Natural killer cell (primary cell): ENCODE data around the gene PTAR1. TPM values are rescaled to one million over a fixed set of nuclear protein-coding genes. Genes with fewer than 3 reads are reported as not detected.
"Not testable (repeated sequence)": the region's sequence is repeated elsewhere in the genome, so short reads cannot be mapped to it uniquely, and the experiment has no call there.

Source experiments
- ATAC-seq, 3 donors: fragments of 150-1000 bp in 2 of 3; fragments of 200-7000 bp in 1 of 3; cut with Tn5 transposase; 1 replicate in 1 of 3; 2 replicates in 2 of 3; pipeline ENCODE4 v1.10.0; 2021; ENCODE audit warnings: mild to moderate bottlenecking in 2 of 3, moderate library complexity in 2 of 3
- DNase-seq, 2 donors: peaks; one replicate each; pipeline versions ENCODE4 v3.0.0 to v3.0.0-alpha.2; 2013 to 2021; ENCODE audit warnings: mixed read lengths in 1 of 2
- H3K27ac ChIP-seq: one replicate; pipeline ENCODE4 v1.5.1; 2013; ENCODE audit warnings: mild to moderate bottlenecking, low read length
- H3K27me3 ChIP-seq: one replicate; pipeline ENCODE4 v1.6.1; 2013; ENCODE audit warnings: low read length; ENCODE audit not compliant: control insufficient read depth, insufficient read depth
- H3K36me3 ChIP-seq: one replicate; pipeline ENCODE4 v1.6.1; 2013; ENCODE audit warnings: low read length; ENCODE audit not compliant: control insufficient read depth, insufficient read depth
- H3K4me1 ChIP-seq: one replicate; pipeline ENCODE4 v1.6.1; 2013; ENCODE audit warnings: low read length; ENCODE audit not compliant: control insufficient read depth, insufficient read depth
- H3K4me3 ChIP-seq: one replicate; pipeline ENCODE4 v1.5.1; 2013; ENCODE audit warnings: low read length
- H3K9me3 ChIP-seq: one replicate; pipeline ENCODE4 v1.6.1; 2013; ENCODE audit warnings: low read length; ENCODE audit not compliant: control insufficient read depth, insufficient read depth
- H3K27ac Mint-ChIP-seq, 2 donors: one replicate each; pipeline ENCODE4 v1.8.0; 2022; ENCODE audit warnings: mild to moderate bottlenecking in 2 of 2, mixed read lengths in 2 of 2, moderate library complexity in 1 of 2
- H3K27me3 Mint-ChIP-seq, 2 donors: one replicate each; pipeline ENCODE4 v1.8.0; 2022; ENCODE audit warnings: low read depth in 2 of 2, mixed read lengths in 2 of 2
- H3K36me3 Mint-ChIP-seq: one replicate; pipeline ENCODE4 v1.8.0; 2022; ENCODE audit warnings: mixed read lengths
- H3K4me1 Mint-ChIP-seq, 2 donors: one replicate each; pipeline ENCODE4 v1.8.0; 2022; ENCODE audit warnings: mixed read lengths in 2 of 2
- H3K4me3 Mint-ChIP-seq: one replicate; pipeline ENCODE4 v1.8.0; 2022; ENCODE audit warnings: mild to moderate bottlenecking, moderate library complexity, mixed read lengths
- H3K9me3 Mint-ChIP-seq, 2 donors: one replicate each; pipeline ENCODE4 v1.8.0; 2022; ENCODE audit warnings: mixed read lengths in 2 of 2
- CTCF ChIP-seq: fragments of 200-600 bp; IDR thresholded peaks from one replicate; pipeline ENCODE4 v1.8.0; 2022; ENCODE audit warnings: antibody characterized with exemption
- WGBS: methylation state at CpG from one replicate; pipeline ENCODE4 v1.1.7; 2013; ENCODE audit warnings: missing lambda C conversion rate; ENCODE audit not compliant: insufficient coverage; 5-methylcytosine and 5-hydroxymethylcytosine counted together
- intact Hi-C: fragments of 100-400 bp; cut with micrococcal nuclease; formaldehyde crosslinking; loops from one replicate; pipeline ENCODE4 v1.14.2; 2022
- total RNA-seq, 4 donors: library from RNA; stranded (reverse); fragments of 120-200 nt in 1 of 4; gene quantifications; one replicate each; pipeline versions ENCODE4 v1.2.3 to v1.2.4, GENCODE V29; 2013 to 2022

PTAR1 gene
- total RNA-seq, 3 donors from 2014 or later (not counting 1 experiment from before 2014, with no cell fraction given) = 76.4 to 87.9 (median 85.6) TPM

GRCh38 chr9:69805962-69806515 lies 46.2 kb upstream of the PTAR1 start:
- 37% methylated on average over 3 of the region's 3 CpGs for WGBS
- Mint-ChIP-seq H3K9me3 (no peaks in the 10 kb centered on the region), H3K36me3 (no peaks in the 10 kb centered on the region), H3K4me3 (no peak overlapping the region), H3K4me1 (no peaks in the 10 kb centered on the region), H3K27ac (no peak overlapping the region), H3K27me3 (peaks cover 5 to 7% of the 10 kb centered on the region in 2 donors)
- H3K4me3 ChIP-seq = no peak overlapping the region
- H3K9me3 ChIP-seq = no peaks in the 10 kb centered on the region
- no peaks in the 10 kb centered on the region for H3K4me1 ChIP-seq
- no peak overlapping the region for H3K27ac ChIP-seq
- H3K27me3 ChIP-seq = no peaks in the 10 kb centered on the region
- intact Hi-C loops = no loop called here
- no peak for DNase-seq
- no peak for TF ChIP-seq CTCF
- ATAC-seq = no peak
- H3K36me3 ChIP-seq = no peaks in the 10 kb centered on the region

DNA sequence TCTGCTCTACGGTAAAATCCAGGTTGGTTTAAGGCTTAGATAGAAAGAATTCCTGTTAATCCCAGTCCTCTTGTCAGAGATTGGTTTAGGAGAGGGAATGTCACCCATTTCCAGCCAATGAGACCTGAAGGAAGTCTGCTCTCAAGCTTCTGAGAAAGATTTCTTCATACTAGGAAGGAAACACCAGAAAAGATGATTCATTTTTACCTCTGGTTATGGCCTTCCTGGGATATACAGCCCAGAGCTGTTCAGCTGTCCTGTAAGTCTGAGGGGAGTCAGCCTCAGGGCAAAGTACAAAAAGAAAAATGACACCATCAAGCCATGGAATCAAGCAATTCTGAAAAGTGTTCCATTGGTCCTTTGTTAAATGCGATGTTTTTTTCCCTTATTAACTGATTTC lies 42.2 kb upstream of the PTAR1 start:
- Mint-ChIP-seq H3K36me3 (no peaks in the 10 kb centered on the region), H3K27me3 (peaks cover 0 to 11% of the 10 kb centered on the region in 2 donors), H3K4me3 (no peak overlapping the region), H3K4me1 (no peaks in the 10 kb centered on the region), H3K9me3 (no peaks in the 10 kb centered on the region), H3K27ac (no peak overlapping the region)
- DNase-seq = no peak
- H3K4me1 ChIP-seq = no peaks in the 10 kb centered on the region
- H3K27ac ChIP-seq = no peak overlapping the region
- WGBS = no CpG with 5 or more reads among the region's 2 CpGs
- H3K36me3 ChIP-seq = no peaks in the 10 kb centered on the region
- no peak overlapping the region for H3K4me3 ChIP-seq
- H3K27me3 ChIP-seq = no peaks in the 10 kb centered on the region
- no peak for ATAC-seq
- intact Hi-C loops = no loop called here
- no peaks in the 10 kb centered on the region for H3K9me3 ChIP-seq
- TF ChIP-seq CTCF = no peak

GRCh38 chr9:69800027-69800426 lies 40.2 kb upstream of the PTAR1 start:
- H3K4me1 ChIP-seq, H3K4me3 ChIP-seq, H3K4me3 Mint-ChIP-seq, DNase-seq, H3K27me3 ChIP-seq, H3K4me1 Mint-ChIP-seq, H3K36me3 ChIP-seq, H3K9me3 Mint-ChIP-seq, H3K27ac ChIP-seq, ATAC-seq, H3K9me3 ChIP-seq, H3K36me3 Mint-ChIP-seq, H3K27ac Mint-ChIP-seq, intact Hi-C loops: not testable (repeated sequence)
- peaks cover 0 to 11% of the 10 kb centered on the region in 2 donors for H3K27me3 Mint-ChIP-seq
- WGBS = 77% methylated on average over 2 of the region's 5 CpGs

DNA sequence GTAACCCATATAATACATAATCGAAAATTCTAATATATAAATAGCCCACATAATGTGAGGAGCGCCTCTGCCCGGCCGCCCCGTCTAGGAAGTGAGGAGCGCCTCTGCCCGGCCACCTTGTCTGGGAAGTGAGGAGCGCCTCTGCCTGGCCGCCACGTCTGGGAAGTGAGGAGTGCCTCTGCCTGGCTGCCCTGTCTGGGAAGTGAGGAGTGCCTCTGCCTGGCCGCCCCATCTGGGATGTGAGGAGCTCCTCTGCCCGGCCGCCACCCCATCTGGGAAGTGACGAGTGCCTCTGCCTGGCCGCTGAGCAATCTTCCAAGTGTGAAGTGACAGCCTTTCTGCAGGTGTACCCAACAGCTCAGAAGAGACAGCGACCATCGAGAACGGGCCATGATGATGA lies 39.7 kb upstream of the PTAR1 start:
- H3K9me3 Mint-ChIP-seq, DNase-seq, H3K36me3 Mint-ChIP-seq, H3K4me3 ChIP-seq, H3K27me3 ChIP-seq, H3K4me1 ChIP-seq, H3K9me3 ChIP-seq, H3K4me3 Mint-ChIP-seq, H3K36me3 ChIP-seq, H3K27ac Mint-ChIP-seq, intact Hi-C loops, H3K27ac ChIP-seq, H3K4me1 Mint-ChIP-seq, ATAC-seq: not testable (repeated sequence)
- WGBS = 95% methylated on average over 17 of the region's 18 CpGs
- H3K27me3 Mint-ChIP-seq = peaks cover 3 to 11% of the 10 kb centered on the region in 2 donors
